Body of pancreas (tissue), 4 donors: Measurements from ENCODE around the gene RAPGEF4.
"Not testable (repeated sequence)": the region's sequence is repeated elsewhere in the genome, so short reads cannot be mapped to it uniquely, and the experiment has no call there.

Experiments used
- CTCF ChIP-seq, 7 experiments: fragments of 450-650 bp in 4 of 7; fragments of 200-600 bp in 3 of 7; sonication (generic) in 3 of 7; IDR thresholded peaks; one replicate each; pipeline ENCODE4 v1.5.1; 2016 to 2019; ENCODE audit warnings: antibody characterized with exemption in 7 of 7
- POLR2A ChIP-seq, 3 donors: fragments of 450-650 bp; IDR thresholded peaks; one replicate each; pipeline ENCODE4 v1.6.1; 2016; ENCODE audit warnings: antibody characterized with exemption in 3 of 3, mild to moderate bottlenecking in 2 of 3

GRCh38 chr2:172803308-172803707 is 67.7 kb downstream of the RAPGEF4 start:
- not testable (repeated sequence) for TF ChIP-seq CTCF, POLR2A (IDR thresholded peaks at IDR 0.05)
